PC-3 (cell line): ENCODE measurements around the gene ARL3. TPM values are rescaled to one million over a fixed set of nuclear protein-coding genes. Genes with fewer than 3 reads are reported as not detected.

Source experiments
- ATAC-seq: fragments of 200-7000 bp; cut with Tn5 transposase; 2 replicates; pipeline ENCODE4 v1.9.1; 2020; ENCODE audit warnings: mild to moderate bottlenecking, moderate library complexity
- BruUV-seq: library from RNA; stranded (reverse); fragments of 400-500 nt; replicated peaks from 2 replicates; lab custom pipeline; 2021; lab: Mats Ljungman, UMichigan
- CTCF ChIA-PET: fragments of 300-600 bp; sonication (Branson Sonifier 250); formaldehyde crosslinking; loops from one replicate; lab custom pipeline; 2022; ENCODE audit warnings: antibody characterized with exemption; lab: Charles Lee
- POLR2A ChIA-PET: fragments of 300-600 bp; sonication (Branson Sonifier 250); formaldehyde crosslinking; loops from one replicate; lab custom pipeline; 2022; ENCODE audit warnings: antibody characterized with exemption; ENCODE audit not compliant: unreplicated experiment; lab: Charles Lee
- DNase-seq: peaks from one replicate; pipeline ENCODE4 v3.0.0-alpha.2; 2015
- H2AFZ ChIP-seq: fragments of 300-600 bp; sonication (generic); 2 replicates; pipeline ENCODE4 v1.6.0; 2016; ENCODE audit warnings: antibody characterized with exemption, low read length
- H3F3A ChIP-seq: fragments of 300-600 bp; sonication (generic); one replicate; pipeline ENCODE4 v1.6.0; 2017; ENCODE audit warnings: antibody characterized with exemption, low read length, control low read depth, mild to moderate bottlenecking; ENCODE audit not compliant: unreplicated experiment
- H3K27ac ChIP-seq: fragments of 300-600 bp; sonication (generic); 2 replicates; pipeline ENCODE4 v1.5.1; 2016; ENCODE audit warnings: mild to moderate bottlenecking, low read length
- H3K27me3 ChIP-seq: fragments of 300-600 bp; sonication (generic); 2 replicates; pipeline ENCODE4 v1.6.1; 2016; ENCODE audit warnings: low read length, mixed read lengths
- H3K36me3 ChIP-seq: fragments of 300-600 bp; sonication (generic); 2 replicates; pipeline ENCODE4 v1.6.1; 2016; ENCODE audit warnings: low read depth, mixed run types, low read length, mixed read lengths
- H3K4me1 ChIP-seq: fragments of 300-600 bp; sonication (generic); 2 replicates; pipeline ENCODE4 v1.5.1; 2016; ENCODE audit warnings: low read length; ENCODE audit not compliant: insufficient read depth
- H3K4me2 ChIP-seq: fragments of 300-600 bp; sonication (generic); 2 replicates; pipeline ENCODE4 v1.6.0; 2016; ENCODE audit warnings: low read length
- H3K4me3 ChIP-seq: fragments of 300-600 bp; sonication (generic); 2 replicates; pipeline ENCODE4 v1.5.1; 2016; ENCODE audit warnings: mild to moderate bottlenecking, low read length, mixed read lengths
- H3K79me2 ChIP-seq: fragments of 300-600 bp; sonication (generic); 2 replicates; pipeline ENCODE4 v1.6.1; 2017; ENCODE audit warnings: low read length, mixed read lengths
- H3K9ac ChIP-seq: fragments of 300-600 bp; sonication (generic); 2 replicates; pipeline ENCODE4 v1.6.0; 2016; ENCODE audit warnings: mild to moderate bottlenecking, low read length
- H3K9me2 ChIP-seq: fragments of 300-600 bp; sonication (generic); replicated peaks from 2 replicates; pipeline ENCODE4 v1.6.1; 2016; ENCODE audit warnings: mixed run types, low read length, mixed read lengths
- H3K9me3 ChIP-seq: fragments of 300-600 bp; sonication (generic); 2 replicates; pipeline ENCODE4 v1.6.1; 2016; ENCODE audit warnings: low read length, mixed read lengths
- H4K20me1 ChIP-seq: fragments of 300-600 bp; sonication (generic); 2 replicates; pipeline ENCODE4 v1.6.1; 2016; ENCODE audit warnings: low read length, mixed read lengths
- EZH2 ChIP-seq: fragments of 300-600 bp; sonication (generic); IDR thresholded peaks from one replicate; pipeline ENCODE4 v1.6.1; 2017; ENCODE audit warnings: antibody characterized with exemption, mild to moderate bottlenecking, low read length; ENCODE audit not compliant: unreplicated experiment
- EZH2phosphoT487 ChIP-seq: fragments of 300-600 bp; sonication (generic); IDR thresholded peaks from 2 replicates; pipeline ENCODE4 v1.6.1; 2018; ENCODE audit warnings: mild to moderate bottlenecking, antibody characterized with exemption, low read length, borderline replicate concordance
- intact Hi-C: fragments of 100-400 bp; cut with micrococcal nuclease; formaldehyde crosslinking; loops from 2 replicates; pipeline ENCODE4 v1.9.0; 2023
- total RNA-seq: library from RNA; depleted of rRNA; stranded (reverse); fragments of >200 nt; gene quantifications from 2 replicates; pipeline ENCODE4 v1.2.3, GENCODE V29; 2014
- TF ChIP-seq, protein P1 (sequence below): fragments of 300-600 bp; sonication (generic); conservative IDR thresholded peaks from 2 replicates; pipeline ENCODE4 v1.5.1; 2017; ENCODE audit warnings: antibody characterized with exemption, low read depth, mild to moderate bottlenecking, low read length

ARL3 gene
- total RNA-seq, 1 experiment from 2014 or later: 2.8 TPM

- Histone ChIP-seq H3K36me3 (peaks cover 3% of the 10 kb centered on the region), H2AFZ (no peak overlapping the region), H3K9ac (no peak overlapping the region), H3K9me3 (no peaks in the 10 kb centered on the region), H4K20me1 (no peaks in the 10 kb centered on the region), H3K27ac (no peak overlapping the region), H3K27me3 (no peaks in the 10 kb centered on the region), H3K4me1 (no peaks in the 10 kb centered on the region), H3K9me2 (no peaks in the 10 kb centered on the region), H3K4me2 (no peak overlapping the region), H3K4me3 (no peak overlapping the region), H3F3A (no peaks in the 10 kb centered on the region), H3K79me2 (peaks cover 7% of the 10 kb centered on the region)
- ChIA-PET CTCF (no interaction called here), POLR2A (no interaction called here)
- intact Hi-C loops: no loop called here
- BruUV-seq: no TSS peak
- DNase-seq (peak; percentile 15), ATAC-seq (peak; percentile 59)
- TF ChIP-seq, protein P1, sequence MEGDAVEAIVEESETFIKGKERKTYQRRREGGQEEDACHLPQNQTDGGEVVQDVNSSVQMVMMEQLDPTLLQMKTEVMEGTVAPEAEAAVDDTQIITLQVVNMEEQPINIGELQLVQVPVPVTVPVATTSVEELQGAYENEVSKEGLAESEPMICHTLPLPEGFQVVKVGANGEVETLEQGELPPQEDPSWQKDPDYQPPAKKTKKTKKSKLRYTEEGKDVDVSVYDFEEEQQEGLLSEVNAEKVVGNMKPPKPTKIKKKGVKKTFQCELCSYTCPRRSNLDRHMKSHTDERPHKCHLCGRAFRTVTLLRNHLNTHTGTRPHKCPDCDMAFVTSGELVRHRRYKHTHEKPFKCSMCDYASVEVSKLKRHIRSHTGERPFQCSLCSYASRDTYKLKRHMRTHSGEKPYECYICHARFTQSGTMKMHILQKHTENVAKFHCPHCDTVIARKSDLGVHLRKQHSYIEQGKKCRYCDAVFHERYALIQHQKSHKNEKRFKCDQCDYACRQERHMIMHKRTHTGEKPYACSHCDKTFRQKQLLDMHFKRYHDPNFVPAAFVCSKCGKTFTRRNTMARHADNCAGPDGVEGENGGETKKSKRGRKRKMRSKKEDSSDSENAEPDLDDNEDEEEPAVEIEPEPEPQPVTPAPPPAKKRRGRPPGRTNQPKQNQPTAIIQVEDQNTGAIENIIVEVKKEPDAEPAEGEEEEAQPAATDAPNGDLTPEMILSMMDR: no peak
- no peak for TF ChIP-seq EZH2
Observed at GRCh38 chr10:102657984-102658724, 56.0 kb downstream of the ARL3 start.

DNA sequence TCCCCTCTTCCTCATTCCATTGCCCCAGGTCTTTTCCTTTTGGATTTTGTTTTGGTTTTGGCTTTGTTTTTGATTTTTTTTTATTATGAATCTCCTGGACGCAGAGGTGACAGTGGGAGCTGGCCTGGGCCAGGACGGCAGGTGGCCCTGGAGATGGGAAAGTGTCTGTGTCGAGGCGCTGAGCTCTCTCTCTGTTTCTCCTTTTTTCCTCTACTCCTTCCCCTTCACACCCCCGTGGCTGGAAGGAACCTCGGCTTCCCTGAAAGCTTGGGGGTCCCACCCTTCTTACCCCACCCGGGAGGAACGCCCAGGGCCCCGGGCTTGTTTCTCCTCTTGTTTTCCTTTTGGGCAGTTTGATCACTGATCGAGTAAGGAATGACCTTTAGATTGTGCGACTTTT lies 56.7 kb downstream of the ARL3 start:
- intact Hi-C loops: no loop called here
- TF ChIP-seq, protein P1: no peak
- TF ChIP-seq EZH2 (no peak), EZH2phosphoT487 (no peak)
- no peak overlapping the region for H2AFZ ChIP-seq
- peaks cover 12% of the 10 kb centered on the region for H3K79me2 ChIP-seq
- no TSS peak for BruUV-seq
- peaks cover 3% of the 10 kb centered on the region for H3K36me3 ChIP-seq
- H3K4me1 ChIP-seq: no peaks in the 10 kb centered on the region
- no peaks in the 10 kb centered on the region for H3K9me3 ChIP-seq
- ChIA-PET POLR2A (no interaction called here), CTCF (no interaction called here)
- no peak overlapping the region for H3K4me2 ChIP-seq
- no peaks in the 10 kb centered on the region for H3K9me2 ChIP-seq
- no peaks in the 10 kb centered on the region for H4K20me1 ChIP-seq
- no peak overlapping the region for H3K9ac ChIP-seq
- H3K27ac ChIP-seq: no peak overlapping the region
- no peak for DNase-seq
- H3F3A ChIP-seq: no peaks in the 10 kb centered on the region
- no peak overlapping the region for H3K4me3 ChIP-seq
- H3K27me3 ChIP-seq: no peaks in the 10 kb centered on the region
- no peak for ATAC-seq

- Histone ChIP-seq H3K36me3 (peaks cover 3% of the 10 kb centered on the region), H3K4me2 (no peak overlapping the region), H3K9ac (no peak overlapping the region), H3K9me3 (no peaks in the 10 kb centered on the region), H3K27me3 (no peaks in the 10 kb centered on the region), H3K4me3 (no peak overlapping the region), H4K20me1 (no peaks in the 10 kb centered on the region), H3K9me2 (no peaks in the 10 kb centered on the region), H3K4me1 (no peaks in the 10 kb centered on the region), H3K79me2 (peaks cover 18% of the 10 kb centered on the region), H2AFZ (no peak overlapping the region), H3F3A (no peaks in the 10 kb centered on the region), H3K27ac (no peak overlapping the region)
- TF ChIP-seq EZH2phosphoT487 (no peak), EZH2 (no peak)
- TF ChIP-seq, protein P1: no peak
- DNase-seq: no peak
- BruUV-seq: TSS peak; percentile 2
- intact Hi-C loops: no loop called here
- no peak for ATAC-seq
- ChIA-PET POLR2A (no interaction called here), CTCF (no interaction called here)
Observed at GRCh38 chr10:102656791-102657371, 57.3 kb downstream of the ARL3 start.
